ENCODE measurements around the gene TEKT3.

The TEKT3 gene

DNA sequence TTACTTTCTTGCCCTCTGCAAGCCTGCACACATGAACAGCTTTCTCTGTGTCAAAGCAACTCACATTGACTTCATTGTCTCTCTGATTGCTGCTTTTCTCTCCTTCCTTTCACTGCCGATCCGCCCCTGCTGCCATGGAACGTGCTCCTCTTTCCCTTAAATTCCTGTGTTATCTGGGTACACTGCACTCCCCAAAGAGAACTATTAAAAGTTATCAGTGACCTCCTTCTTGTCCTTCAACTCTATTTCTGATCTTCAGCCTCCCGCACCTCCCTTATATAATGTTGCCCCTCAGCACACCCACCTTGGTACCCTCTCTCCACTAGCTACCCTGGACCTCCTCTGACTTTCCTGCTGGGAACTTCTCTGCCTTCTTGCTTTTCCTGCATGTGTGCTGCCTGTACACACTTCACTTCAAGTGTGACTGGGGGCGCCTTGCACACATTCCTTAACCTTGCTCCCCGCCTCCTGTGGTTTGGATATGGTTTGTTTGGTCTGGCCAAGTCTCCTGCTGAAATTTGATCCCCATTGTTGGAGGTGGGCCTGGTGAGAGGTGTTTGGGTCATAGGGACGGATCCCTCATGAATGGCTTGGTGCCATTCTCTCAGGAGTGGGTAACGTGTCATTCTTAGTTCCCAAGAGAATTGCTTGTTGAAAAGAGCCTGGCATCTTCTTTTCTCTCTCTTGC, 49.6 kb downstream of the TEKT3 start:
- DNase-seq (ENCODE audit: low read depth) = no peak

DNA sequence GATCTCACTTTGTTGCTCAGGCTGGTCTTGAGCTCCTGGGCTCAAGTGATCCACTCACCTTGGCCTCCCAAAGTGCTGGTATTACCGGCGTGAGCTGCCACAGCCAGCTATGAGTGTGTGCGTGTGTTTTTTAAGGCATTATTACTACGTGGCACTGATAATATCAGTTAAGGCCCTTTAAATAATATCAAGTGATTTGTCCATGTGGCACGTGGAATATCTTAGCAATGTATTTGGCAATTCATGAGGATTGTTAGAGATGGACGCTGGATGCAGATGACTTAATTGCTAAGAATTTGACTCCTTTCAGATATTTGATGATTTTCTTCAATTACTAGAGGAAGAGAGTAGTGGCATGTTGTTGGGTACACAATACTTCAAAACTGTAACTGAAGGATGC, 50.8 kb downstream of the TEKT3 start:
- no peak for DNase-seq (ENCODE audit: low read depth)

DNA sequence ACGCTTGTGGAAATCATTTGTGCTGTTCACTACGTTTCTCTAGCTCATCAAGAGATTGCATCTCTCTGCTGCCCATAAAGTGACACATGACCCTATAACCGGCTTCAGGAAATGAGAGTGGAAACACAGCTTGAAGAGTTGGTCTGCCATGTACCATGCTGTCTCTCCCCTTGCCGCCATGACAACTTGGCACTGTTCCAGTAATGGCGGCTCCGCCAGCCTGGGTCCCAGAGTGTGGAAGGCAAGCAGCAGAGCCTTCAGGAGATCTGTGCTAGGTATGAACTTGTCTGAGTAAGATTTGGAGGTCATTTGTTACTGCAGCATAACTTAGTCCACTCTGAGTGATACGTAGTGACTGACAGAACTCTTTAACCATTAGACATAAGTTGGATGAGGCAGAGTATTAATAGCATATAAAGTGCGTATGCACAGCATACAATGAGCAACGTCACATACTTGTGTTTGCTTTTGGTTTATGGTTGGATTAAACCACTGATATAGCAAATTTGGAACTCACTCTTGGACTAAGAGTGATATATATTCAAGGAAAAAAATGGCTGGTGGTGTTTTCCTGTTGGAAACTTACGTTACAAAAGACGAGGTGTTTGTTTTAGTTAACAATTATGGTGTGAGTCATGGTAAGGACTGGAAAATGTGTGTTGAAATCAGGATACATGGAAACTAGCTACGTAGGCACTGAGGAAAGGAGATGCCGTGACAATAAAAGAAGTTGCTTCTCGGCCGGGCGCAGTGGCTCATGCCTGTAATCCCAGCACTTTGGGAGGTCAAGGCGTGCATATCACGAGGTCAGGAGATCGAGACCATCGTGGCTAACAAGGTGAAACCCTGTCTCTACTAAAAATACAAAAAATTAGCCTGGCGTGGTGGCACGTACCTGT, 51.9 kb downstream of the TEKT3 start:
- DNase-seq (ENCODE audit: low read depth) = no peak

DNA sequence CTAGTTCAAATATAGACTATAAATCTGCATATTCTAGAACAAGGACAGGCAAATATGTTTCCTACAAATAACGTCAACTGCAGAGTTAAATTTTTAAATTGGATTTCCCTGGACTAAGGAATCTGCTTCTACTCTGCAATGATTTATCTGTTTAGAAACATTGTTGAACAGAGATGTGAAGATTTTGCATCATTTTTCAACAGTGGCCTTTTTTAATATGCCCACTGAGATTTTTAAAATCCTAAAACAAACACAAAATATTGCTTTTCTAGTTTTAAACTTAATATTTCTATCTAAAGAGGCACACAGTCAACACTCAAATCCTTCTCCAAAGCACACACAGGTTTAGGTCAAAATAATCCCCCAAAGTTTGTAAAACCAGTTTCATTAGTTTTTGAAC, 52.5 kb downstream of the TEKT3 start:
- no peak for DNase-seq (ENCODE audit: low read depth)

DNA sequence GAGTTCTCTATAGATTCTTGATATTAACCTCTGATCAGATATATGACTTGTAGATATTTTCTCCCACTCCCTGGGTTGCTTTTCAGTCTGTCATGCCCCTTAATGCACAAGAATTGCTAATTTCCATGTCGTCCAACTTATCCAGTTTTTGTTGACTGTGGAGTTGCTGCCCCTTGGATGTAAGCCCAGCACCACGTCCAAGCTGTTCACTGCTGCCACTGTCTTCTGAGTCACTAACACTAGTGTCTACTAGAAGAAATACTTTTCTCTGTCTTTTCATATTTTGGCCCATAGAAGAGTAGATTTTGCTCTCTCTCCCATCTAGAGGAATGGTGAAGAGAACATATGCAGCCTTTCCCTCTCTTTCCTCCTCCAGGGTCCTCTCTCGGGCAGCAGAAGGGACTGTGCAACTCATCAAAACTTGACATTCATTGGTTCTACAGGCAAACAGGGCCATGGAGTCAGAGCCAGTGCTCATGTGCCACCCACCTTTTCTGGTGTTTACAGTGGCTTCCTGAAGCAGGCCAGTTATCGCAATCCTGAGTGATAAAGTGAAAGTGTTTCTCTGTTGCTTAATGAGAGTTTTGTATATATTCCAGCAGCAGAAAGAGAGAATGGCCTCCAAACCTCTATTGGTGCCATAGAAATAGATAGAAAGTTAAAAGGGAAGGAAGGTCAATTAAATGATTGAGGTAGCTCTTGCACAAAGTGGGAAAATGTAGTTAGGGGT, 53.7 kb downstream of the TEKT3 start:
- DNase-seq (ENCODE audit: low read depth) = no peak

DNA sequence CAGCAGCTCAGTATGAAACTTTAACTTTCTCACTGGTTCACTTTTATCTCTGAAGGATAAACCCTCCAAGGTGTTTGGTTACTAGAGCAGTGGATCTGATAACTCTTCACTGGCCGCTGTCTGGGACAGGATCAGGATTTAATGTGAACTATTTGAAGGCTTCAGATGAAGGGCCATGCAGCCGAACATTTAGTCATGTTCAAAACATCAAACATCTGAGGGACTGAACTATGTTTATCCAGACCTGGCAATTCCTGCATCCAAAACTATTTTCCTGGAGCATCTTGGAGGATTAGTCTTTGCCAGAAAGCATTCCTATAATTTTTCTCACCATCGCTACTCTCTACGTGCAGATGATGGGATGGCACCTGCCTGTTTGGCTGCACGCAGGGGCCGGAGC, 55.9 kb downstream of the TEKT3 start:
- DNase-seq (ENCODE audit: low read depth) = no peak

DNA sequence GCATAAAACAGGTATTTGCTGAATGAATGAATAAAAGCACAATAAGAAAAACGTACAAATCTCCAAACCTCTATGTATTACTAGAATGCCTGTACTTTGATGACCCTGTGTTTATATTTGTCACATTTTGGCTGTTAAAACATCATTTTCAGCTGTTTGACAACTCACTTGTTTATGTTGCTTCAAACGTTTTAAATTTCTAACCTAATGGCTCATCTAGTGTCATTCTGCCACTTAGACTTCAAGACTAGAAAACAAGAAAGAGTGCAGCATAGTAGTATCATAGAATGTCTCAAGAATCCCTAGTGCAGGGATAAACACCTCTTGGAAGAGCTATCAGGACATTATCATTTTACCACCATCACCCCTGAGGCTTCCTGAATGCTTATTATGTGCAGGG, 56.9 kb downstream of the TEKT3 start:
- DNase-seq (ENCODE audit: low read depth) = no peak

DNA sequence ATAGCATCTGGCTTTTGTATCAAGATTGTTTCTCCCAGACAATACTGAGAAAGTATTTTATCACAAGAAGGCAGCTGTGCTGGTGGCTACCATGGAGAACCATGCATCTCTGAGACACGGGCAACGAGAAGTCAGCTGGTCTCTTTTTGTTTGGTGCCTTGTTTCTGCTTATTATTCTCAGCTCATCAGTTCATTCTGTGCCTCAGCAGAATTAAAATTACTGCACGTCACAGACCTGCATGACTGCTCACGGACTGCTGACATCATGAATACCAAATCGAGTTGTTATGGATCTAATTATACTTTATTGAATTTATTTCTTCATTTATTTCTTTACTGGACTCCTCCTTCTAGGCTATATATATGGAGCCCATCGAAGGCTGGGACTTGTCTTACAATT, 57.3 kb downstream of the TEKT3 start:
- DNase-seq (ENCODE audit: low read depth) = no peak

DNA sequence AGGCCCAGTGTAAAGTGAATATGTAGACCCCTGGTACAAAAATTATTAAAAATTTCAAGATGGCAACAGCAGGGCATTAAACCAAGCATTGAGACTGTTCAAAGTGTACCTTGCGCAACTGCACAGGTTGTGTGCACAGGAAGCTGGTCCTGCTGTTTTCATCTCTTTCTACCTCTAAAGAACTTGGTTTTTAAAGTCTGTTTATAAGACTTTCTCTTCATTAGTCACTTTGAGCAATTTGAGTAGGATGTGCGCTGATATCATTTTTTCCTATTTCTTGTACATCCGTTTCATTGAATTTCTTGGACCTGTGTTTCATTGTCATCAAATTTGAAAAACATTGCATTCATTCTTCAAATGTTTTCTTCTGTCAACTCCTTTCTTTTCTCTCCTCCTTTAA, 59.5 kb downstream of the TEKT3 start:
- no peak for DNase-seq (ENCODE audit: low read depth)

DNA sequence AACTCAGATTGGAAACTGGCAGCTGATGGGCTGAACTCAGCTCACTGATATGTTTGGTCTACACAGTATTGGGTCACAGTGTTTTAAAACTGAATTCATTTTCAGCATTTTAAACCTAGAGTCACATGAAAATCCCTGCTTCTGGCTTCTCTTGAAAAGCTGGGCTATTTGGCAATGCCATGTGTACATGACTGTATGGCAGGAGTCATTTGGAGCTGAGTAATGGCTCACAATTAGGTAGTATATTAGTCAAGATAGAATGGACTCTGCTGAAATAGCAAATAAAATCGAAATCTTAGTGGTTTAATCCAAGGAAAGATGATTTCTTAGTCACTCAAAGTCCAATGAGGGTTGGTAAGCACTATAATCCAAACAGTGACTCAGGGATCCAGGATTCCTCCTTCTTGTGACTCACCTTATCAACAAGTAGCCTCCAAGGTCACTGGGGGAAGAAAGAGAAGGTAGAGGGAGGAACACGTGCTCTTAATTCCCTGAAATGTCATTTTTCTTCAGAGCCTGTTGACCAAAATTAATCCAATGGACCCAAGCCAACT, 62.4 kb downstream of the TEKT3 start:
- DNase-seq (ENCODE audit: low read depth) = peak; percentile 87

DNA sequence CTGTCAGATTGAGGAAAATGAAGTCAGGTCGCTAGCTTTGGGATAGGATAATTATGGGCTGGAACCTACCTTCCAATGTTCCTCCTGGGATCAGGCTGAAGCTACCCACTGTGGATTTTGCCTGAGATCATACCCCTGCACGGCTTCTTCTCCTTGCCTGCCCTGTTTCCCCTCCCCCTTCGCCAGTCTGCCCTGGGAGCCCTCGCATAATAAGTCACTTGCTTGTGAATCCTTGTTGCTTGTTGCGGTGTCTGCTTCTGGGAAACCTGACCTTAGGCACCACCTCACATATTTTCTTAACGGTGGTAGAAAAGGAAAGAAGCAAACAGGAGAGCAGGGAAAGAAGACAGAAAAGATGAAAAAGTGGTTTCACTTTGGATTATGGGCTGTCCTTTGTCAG, 63.0 kb downstream of the TEKT3 start:
- DNase-seq (ENCODE audit: low read depth) = no peak

DNA sequence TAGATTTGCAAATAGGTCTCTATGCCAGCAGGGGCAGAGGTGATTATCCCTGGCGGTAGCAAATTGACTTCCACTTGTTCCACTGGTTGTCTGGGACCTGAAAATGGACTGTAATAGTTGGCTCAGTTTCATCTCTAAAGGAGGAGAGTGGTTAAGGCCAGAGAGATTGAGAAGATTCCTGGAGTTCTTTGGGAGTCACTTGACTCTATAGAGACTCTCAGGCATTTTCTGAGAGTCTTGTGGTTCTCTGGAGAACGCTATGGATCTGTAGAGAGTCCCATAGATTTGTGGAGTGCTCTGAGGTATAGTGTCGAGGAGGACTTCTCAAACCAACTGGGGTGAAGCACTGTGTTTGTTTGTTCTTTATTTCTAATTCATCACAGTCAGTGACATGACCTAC, 67.4 kb downstream of the TEKT3 start:
- no peak for DNase-seq (ENCODE audit: low read depth)

DNA sequence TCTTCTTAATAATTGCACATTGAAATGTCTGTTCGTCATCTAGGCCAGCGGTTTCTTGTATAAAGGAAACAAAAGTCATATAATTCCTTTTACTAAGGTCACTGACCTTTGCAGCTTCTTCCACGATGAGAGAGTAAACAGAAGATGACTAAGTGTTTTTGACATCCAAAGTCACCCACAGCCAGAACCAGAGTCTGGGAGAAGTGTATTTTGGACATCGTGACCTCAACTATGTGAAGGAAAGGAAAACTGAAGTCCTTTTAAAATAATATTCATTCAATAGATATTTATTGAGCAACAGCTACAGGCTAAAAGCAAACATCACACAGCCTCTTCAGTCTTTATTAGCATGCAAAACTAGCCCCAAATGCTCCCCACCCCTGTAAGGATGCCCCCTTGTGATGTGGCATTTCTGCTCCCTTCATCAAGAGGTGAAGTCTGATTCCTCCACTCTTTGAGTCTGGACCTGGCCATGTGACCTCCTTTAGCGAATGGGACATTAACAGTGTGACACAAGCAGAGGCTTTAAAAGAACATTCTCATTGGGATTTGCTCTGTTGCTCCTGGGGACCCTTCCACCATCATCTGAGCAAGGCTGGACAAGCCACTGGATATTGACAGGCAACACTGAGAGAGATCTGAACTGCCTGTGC, 68.1 kb downstream of the TEKT3 start:
- DNase-seq (ENCODE audit: low read depth) = peak; percentile 97

DNA sequence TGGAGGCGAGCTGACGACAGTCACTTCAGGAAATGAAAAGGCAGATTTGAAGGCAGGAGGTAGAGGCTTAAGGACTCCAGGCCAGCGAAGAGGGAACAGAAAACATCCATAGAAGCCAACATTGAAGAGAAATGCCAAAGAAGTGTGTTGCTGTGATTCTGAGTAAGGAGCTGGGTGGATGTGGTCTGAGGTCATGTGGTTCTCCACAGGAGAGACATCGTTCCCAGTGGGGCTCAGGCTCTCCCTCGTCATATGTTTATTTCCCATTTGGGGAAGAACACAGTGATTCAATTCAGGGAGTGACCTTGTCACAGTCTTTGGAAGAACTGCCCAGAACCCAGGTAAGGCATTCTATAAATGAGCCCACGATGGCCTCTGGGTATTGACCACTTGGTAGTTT, 69.7 kb downstream of the TEKT3 start:
- DNase-seq (ENCODE audit: low read depth) = no peak

DNA sequence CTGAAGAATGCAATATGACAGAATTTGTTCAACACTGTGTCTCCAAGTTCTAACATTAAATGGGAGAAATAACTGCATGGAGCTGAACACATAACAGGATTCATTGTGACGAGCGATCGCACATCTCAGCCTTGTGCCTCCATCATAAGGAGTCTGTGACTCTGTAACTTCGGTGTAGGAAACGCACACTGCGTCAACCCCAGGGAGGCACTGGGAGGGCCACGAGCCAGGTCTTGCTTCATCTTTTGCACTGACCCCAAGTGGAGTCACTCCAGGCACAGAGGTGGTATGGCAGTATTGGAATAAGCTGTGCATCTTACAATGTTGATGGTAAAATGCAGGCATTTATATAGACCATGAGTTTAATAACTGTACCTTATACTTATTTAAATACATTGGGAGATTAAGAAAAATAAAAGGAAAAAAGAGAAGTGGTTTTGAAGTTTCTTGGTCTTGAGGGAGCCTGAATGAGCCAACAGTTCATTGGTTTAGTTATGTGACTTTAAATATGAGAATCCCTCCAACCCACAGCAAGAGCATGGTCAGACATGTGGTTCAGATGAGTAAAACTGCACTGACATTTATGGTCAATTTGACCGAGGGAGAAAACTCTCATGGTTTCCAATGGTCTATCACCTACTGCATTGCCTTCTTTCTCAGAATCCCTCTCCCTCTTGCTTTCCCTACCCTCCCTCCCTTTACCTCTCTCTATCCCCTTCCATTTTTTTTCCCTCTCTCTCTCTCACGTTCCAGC, 70.6 kb downstream of the TEKT3 start:
- DNase-seq (ENCODE audit: low read depth) = no peak

DNA sequence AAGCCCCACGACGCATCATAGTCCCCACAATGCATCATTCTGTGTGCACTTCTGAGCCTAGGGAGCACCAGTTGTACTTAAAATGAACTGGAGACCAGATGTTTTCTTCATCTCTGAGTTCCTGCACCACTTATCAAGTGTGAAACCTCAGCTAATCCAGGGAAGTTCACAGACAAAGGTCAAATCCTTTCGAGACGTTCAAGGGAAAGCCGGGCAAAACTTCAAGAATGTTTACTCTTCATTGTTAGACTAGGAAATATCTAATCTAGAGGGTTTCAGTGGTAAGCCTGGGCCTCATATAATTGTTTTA, 71.7 kb downstream of the TEKT3 start:
- DNase-seq (ENCODE audit: low read depth) = no peak

DNA sequence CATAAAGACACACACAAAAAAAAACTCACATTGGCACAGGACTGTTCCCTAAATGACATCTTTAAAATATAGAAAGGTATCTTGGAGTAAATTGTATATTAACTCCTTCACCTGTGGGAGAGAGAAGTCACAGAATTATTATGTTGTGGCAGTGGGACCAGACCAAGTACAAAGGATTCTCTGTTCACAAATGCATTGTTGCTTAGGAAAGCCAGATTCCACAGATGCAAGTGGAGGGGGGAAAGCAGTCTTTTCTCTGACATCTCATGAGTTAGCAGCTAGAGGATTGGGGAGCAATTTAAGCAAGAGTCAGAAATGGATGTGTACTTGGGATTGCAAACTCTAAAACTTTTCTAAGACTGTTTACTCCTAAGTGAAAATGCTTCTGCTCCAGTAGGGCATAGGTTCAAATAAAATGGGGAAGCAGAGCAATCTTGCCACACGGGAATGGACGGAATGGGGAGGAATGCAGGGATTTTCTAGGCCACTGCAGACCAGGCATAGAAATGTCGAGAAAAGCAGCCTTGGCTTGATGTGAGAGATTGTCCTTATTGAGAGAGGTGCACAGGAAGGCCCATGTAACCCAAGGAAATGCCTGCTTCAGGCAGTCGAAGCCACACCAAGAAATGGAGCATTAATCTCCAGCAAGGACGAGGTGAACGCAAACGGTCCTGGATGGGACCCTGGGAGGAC, 72.2 kb downstream of the TEKT3 start:
- no peak for DNase-seq (ENCODE audit: low read depth)

DNA sequence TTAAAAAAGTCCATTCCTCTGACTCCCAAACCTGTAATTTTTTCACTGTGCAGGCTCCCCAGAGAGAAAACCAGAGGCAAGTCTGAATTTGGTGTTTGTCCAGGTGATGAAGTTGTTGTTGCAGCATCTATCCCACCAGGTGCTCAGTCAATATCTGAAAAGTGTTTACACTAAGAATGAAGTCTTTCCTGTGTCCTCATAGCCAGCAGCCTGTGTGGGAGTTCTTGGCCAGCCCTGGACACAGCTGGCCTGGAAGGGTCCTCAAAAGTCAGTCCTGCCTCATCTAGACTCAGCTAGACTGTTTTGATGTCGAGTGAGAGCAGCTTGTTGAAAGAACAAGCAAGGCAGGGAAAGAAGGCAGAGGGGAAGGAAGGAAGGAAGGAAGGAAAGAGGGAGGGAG, 72.9 kb downstream of the TEKT3 start:
- DNase-seq (ENCODE audit: low read depth) = no peak

DNA sequence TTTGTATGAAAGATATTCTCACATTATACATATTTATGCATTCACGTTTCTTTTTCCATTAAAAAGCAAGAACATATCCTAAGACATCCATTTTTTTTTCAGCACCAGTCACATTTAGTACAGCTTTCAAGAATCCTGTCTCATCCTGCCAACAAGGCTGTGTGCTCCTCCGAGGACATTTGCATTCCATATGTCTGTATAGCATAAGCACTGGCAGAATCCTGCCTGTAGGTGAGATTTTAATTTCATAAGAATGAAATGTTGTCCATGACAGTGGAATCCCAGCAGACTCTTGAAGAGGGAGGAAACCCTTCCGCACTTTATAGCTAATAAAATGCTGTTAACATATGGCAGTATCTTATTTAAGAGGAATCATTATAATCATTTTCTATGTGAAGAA, 73.4 kb downstream of the TEKT3 start:
- no peak for DNase-seq (ENCODE audit: low read depth)

DNA sequence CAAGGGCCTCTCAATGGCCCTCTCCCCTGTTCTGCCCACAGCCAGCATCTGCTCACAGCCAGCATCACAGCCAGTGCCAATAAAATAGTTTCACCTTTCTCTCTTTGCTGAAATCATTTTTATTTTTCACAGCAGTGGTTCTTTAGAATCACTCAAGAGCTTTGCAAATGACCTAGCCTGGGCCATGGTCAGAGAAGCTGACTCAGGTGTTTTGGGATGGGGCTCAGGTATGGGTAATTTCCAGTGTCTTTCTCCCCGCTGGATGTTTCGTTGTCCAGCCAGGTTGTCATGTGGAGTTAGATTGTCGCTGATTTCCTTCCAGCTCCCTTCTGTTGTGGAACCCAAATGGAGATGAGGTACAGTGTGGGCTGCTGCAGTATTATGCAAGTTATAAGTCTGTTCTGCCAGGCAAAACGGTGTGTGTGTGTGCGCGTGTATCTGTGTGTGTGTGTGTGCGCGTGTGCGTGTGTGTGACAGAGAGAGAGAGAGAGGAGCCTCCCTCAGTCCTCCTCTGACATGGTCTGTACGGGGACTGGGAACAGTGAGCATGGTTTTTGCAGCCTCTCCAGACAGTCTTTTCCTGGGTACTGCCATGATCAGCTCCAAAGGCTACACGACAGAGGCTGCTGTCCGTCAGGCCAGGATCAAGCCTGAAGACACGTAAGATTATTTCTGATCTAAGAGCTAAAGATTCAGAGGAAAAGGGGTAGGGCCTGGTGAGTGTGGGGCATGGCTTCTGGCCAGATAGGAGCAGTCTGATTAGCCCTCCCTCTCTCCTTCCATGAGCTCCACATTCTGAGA, 74.9 kb downstream of the TEKT3 start:
- no peak for DNase-seq (ENCODE audit: low read depth)
